ENCODE data around the gene LAMC1.

Gene LAMC1

DNA sequence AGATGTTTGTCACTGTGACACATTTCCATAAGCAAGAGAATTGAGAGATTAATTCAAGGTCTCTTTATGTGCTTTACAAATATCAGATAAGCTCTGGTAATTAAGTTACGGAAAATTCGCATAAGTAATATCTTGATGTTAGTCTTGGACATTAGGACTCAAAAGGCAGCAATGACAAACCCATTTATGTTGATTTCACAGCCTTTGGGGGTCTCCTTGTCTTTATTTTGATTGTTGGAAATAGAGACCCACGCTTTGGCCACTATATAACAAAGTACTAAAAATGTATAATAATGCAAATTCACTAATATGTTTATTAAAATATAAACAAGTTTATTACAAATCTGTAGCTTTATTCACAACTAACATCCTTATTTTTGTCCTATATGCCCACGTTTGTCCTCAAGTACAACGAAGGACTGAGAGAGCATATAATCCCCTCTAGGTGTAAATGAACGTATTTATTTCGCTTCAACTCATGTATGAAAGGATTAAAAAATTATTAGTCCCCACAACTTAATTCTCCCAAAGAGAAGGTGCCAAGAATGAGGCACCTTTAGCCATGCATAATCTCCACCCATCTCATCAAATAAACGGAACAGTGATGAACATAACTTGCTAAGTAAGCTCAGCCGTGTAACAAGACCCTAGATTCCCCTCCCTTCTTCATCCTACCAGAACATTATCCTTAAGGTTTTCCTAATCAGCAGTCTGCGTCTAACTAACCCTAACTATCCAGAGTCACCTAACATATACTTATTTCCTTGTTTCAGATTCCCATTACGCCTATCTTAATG is 1.6 kb upstream of the LAMC1 start:
- no peak for DNase-seq

DNA sequence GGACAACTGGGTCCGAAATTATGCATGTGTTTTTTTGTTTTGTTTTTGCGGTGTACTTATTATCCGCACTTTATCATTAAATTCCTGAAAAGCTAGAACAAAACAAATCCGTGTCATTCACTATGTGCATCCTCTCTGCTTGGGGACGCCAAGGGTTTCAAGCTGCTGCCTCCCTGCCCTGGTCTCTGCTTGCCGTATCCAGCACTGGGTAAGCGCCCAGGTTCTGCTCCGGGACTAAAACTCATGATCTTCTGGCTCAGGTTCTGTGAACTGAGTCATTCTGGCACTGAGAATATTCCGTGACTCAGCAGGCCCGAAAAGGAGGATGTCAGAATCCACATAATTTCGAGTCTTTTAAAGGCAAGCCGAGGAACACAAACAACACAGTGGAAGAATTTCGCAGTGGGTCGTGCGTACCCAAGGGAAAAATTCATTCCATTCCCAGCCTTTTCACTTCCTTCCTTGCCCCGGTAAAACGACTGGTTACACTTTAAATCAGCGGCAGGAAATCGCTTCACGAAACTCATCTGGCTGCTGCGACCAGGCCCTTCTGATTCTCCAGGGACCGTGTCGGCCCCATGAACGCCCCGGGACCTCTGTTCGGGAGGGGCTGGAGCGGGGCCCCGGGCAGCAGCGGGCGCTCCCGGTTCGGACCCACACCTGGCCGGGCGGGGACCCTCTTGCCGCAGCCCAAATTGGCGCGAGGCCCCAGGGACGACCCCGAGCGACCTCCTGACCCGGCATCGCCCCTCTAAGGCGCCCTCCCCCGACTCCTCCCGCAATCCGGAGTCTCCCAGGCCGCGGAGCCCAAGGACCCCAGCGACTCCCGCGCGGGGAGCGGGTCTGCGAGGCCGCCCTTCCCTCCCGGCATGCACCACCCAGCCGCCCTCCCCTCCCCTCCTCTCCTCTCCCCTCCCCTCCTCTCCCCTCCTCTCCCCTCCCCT is 746 bp upstream of the LAMC1 start:
- DNase-seq: peak; percentile 97

DNA sequence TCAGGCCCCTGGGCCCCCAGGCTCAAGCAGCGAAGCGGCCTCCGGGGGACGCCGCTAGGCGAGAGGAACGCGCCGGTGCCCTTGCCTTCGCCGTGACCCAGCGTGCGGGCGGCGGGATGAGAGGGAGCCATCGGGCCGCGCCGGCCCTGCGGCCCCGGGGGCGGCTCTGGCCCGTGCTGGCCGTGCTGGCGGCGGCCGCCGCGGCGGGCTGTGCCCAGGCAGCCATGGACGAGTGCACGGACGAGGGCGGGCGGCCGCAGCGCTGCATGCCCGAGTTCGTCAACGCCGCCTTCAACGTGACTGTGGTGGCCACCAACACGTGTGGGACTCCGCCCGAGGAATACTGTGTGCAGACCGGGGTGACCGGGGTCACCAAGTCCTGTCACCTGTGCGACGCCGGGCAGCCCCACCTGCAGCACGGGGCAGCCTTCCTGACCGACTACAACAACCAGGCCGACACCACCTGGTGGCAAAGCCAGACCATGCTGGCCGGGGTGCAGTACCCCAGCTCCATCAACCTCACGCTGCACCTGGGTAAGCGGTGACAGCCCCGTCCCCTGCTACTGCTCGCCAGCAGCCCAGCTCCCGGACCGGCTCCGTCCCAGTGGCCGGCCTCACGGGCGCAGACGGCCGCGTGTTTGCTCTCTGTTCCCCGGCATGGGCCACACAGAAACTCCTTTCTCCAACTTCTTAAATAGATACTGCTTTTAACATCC is 539 bp downstream of the LAMC1 start:
- DNase-seq: peak; percentile 88

DNA sequence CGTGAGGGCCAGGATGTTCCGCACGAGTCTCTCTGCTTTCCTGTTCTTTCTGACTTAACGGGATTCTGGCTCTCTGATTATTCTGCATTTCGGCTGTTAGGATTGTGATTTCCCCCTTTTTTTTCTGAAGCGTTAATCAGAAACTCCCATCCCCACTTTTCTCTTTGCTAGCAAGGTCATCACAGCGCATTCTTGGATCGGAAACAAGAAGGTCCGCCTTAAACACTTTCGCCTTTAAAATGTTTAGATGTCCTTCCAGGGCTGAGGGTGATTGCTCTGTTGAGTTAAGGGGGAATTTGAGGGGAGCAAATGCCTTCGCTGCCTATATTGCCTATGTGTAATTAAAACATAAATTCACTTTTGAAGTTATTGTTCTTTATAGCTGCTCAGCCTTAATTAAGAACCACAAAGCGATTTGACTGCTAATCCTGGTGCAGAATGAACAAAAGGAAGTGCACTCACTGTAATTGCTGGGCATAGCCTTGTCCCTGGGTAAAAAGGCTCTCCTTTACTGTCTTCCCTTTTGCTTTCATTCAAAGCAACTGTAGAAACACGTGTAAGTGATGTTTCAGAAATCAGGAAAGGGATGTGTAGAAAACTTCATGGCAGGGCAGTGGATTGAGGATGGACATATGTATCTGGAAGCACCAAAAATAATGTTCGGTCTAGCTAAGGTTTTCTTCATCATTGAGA is 1.2 kb downstream of the LAMC1 start:
- DNase-seq: no peak

DNA sequence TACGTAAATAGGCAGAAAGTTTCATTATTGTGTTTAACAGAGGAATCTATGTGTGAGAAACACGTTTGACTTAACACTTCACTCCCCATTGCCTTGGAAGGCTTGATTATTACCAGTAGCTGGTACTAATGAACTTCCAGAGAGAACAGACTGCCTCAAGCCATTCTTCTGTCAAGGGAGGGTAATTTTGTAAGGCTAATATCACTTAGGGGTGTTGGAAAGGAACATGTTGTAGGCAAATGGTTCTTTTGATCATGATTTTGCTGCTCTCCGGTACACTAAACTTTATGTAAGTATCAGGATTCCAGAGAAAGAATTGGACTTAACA is 1.8 kb downstream of the LAMC1 start:
- no peak for DNase-seq

DNA sequence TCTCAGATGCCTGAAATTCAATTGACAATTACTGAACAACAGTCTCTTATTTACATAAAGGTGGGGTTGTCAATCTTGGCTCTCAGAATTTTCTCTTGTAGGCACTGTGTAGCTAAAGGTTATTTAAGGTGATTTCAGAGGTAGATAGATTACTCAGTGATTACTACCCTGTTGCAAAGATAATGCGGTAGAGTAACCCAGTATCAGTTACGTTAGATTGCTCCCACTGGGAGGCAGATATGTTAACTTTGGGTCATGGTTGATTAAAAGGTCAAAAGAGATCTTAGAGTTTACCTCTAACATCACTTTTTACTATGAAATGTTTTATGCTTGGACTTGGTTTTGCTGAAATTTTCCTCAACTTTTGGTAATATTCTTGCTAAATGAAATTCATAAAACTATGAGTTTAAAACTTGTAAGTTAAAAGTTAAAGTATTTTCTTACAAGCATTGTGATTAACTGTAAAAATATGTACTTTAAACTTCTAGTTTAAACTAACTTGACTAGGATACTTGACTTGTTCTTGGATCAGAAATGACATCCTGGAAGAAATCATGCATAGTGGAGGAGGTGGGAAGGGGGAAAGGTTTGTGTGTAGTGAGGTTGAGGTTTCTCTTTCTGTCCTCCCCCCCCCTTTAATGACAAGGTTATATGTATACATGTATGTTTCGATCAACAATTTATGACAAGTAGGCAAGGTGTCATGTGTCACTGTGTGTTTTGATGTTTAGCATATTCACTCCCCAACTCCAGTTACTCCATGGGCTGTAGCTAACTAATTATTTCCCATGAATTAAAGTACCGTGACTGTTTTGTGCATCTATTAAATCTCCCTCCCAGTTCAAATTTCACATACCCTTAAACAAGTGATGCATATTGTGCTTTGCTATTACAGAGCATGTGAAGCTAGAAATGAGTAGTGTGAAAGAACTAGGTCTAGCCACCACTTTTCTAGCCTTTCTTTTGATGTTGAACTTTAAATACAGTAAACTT is 2.9 kb downstream of the LAMC1 start:
- no peak for DNase-seq

DNA sequence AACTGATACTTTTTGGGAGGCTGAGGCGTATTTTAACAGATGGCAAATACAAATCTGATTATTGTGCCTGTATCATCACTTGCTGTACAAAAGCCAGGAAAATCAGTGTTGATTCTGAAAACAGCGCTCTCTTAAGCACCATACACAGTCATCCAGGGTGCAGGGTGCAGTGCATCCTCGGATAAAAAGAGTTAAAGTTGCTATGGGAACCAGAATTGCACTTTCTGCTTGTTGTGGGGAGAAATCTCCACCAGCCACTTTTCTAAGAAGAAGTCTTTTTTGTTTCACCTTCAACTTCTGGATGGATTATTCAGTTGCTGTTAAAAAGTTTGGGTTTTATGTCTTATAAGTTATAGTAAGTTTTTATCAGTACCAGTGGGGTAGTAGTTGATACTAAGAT is 3.8 kb downstream of the LAMC1 start:
- DNase-seq: no peak

DNA sequence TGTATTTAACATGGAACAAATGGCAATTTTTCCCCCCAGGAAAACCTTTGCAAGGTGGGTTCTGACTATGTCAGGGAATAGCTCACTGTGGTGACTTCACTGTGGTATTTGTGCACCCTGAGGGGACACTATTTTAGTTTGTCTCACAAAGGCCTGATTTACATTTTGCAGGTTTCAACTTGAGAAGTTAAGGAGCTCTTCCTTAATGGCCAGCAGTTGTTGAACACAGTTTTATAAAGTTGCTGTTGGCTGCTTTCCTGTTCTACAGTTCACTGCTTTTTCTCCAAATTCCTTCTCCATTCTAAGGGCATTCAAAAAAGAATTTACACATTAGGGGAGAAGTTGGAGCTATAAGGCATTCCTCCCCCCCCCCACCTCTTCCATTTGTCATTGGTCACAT is 4.6 kb downstream of the LAMC1 start:
- DNase-seq: no peak

DNA sequence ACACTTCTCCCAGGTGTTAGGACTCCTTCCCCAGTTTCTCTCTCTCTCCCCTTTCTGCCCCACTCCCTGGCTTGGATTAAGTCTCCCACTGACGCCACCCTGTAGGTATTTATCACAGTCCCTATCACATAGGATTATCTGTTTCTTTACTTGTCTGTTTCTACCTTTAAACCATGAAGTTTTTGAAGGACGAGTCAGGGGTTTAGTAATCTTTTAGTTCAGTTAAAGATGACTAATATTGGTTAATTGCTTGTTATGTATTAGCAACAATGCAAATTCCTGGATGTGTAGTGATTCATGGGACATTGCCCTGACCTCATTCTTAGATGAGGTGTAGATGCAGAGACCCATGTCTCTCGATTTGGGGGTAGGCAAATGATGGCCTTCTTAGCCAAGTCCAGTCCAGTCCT is 6.4 kb downstream of the LAMC1 start:
- no peak for DNase-seq

DNA sequence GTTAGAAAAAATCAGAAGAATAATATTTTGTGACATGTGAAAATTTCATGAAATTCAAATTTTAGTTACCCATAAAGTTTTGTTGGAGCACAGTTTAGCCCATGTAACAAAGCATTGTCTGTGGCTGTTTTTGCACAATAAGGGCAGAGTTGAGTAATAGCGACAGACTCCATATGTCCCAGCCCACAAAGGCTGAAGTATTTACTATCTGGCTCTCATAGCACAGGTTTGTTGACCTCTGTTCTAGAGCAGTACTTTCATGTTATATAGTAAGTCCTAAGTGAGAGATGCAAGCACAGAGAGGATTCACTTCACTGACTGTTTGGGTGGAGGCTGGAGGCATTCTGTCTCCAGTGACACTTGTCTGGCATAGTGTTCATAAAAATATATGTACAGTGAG is 6.8 kb downstream of the LAMC1 start:
- no peak for DNase-seq

DNA sequence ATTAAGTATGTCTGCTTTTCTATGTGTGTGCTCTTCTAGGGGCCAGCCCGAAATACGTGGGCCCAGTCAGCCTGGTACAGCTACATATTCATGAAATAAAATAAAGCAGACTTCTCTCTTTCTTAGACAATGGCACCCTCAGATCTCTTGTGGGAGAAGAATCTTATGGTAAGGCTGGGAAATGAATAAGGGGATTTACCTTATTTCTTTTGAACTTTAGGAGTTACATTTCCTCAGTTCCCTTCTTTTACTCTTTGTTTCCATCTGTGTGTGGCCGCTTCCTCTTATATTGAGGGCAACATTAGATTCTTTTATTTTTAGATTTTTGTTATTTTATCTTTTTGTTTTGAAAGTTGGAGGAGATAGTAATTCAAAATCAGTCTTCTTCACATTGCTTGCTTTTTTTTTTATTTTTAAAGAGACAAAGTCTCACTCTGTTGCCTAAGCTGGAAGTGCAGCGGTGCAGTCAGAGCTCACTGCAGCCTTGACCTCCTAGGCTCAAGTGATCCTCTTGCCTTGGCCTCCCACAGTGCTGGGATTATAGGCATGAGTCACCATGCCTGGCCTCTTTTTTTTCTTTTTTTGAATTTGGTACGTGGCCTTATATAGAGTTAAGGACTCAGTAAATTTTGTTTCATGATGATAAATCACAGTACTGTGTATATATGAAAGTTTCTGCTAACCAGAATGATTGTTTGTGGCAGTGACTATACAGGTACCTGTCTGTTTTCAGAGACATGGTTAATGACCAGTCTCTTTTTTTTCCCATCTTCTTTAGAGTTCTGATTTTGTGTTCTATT is 9.1 kb downstream of the LAMC1 start:
- no peak for DNase-seq

DNA sequence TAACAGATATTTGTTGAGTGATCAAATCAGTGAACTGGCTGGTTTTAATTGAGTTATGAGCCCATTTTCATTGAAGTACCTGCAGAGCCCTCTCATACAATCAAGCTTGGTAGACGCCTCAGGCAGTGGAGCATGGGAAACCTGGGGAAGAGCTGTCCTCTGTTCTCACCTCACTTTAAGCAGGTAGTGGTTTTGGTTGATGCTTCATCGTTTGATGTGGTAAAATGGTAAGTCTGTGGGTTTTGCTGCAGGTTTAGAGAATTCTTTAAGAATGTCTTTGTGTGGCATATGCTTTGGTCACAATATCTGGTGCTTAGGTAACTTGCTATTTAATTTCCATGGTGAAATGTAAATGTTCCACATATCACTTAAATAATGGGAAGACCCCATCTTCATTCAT is 10.0 kb downstream of the LAMC1 start:
- no peak for DNase-seq

DNA sequence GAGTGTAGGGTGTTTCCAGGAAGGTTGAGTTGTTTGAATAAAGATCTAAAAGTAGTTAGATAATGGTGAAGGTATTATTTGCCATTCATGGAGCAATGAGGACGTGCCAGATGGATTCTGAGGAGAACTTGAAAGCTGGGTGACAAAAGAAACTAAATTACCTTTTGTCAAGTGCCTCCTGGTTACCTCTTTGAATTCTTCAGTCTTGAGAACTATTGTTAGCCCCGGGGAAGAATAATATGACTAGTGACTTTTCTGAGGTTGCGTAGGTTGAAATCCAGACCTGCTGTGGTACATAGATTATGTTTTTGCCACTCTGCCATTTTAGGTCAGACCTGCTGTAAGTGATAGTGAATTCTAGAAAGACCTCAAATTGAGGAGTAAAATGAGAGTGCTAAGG is 11.5 kb downstream of the LAMC1 start:
- no peak for DNase-seq

DNA sequence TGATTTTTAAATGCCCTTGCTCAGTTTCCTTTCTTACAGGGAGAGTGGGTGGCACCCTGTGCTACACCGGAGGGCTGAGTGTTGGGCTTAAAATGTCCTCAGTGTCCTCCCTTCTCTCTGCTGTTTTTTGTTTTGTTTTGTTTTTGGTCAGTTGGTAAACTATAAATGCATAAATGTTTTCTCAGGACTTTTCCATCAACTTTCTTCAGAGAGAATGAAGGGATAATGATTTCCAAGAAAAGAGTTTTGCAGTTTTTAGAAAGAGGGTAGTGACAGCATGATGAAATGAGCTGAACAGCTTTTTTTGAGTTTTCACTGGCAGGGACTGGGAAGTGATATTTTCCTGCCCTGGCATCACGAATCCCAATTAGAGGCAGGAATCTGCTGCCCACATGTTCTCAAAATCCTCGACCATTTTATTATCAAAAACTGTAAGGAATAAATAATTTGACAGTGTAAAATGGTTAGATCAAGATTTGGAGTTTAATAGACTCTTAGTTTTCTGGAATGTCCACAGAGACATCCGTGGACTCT is 15.2 kb downstream of the LAMC1 start:
- no peak for DNase-seq

DNA sequence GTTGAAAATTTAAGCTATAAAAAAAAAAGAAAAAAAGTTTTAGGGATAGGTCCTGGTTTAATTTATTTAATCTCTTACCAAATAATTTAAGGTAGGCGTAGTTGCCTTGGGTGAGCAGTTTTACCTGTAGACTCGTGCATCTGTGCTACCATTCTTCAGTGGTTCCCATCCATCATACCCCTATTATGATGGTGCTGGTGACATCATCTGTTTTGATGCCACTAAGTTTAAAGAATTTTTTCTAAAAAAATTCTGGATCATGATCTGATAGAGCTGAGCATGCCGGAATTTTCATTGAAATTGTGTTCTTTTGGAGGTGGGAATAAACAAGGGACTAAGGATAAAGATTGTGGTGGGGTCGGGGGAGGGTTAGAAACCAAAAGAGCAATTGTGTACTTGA is 15.7 kb downstream of the LAMC1 start:
- DNase-seq: no peak

DNA sequence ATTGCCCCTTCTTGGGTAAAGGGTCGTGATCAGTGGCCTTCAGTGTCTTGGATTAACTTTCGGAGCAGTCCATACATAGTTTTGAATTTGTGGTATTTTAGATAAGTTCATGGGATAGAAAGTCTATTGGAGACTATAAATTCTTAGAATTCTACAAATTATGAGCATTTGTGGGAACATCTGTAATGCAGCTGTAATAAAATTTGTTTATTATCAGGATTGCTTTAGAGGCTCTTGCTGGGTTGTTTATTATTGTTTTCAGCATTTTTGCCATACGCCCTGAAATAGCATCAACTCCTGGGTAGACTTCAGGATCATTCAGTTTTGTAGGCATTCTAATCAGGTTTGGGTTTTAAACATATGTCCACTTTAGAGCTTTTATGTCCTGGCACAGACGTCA is 16.1 kb downstream of the LAMC1 start:
- no peak for DNase-seq

DNA sequence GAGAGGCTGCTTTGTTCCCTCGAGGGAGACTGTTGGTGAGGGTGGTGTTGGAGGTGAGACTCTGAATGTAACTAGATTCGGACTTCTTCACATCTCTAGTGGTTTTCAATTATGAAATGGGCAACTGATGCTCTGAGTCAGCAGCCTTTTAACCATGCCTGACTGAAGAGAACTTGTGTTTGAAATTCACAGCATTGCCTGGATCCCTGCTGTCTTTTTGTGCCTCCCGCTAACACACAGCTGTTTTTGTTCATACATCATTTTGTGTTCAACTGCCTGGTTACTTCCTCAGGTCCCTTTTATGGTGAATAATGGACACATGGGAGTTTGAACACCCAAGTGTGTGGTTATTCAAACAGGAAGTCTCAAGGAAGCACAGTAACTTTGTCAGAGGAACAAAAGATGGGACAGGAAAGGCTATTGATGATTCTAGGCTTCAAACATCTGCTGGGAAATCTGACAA is 16.8 kb downstream of the LAMC1 start:
- DNase-seq: no peak

DNA sequence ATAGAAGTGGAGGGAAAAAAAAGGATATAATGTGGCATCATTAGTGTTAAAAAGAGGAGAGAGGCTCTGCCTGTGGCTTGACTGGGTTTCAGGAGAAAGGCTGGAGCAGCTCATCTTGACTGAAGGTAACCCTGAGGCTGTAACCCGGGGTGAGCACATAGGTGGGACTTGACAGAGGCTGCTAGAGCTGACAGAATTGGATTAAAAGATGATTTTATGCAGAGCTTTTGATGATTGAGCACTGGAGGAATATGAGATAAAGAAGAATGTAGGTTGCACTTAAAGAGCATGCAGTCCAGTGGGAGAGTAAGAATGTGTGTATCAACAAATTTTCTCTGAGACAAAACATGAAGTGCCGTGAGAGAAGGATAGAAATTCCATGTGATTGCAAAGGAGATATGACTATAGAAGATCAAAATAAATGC is 17.3 kb downstream of the LAMC1 start:
- no peak for DNase-seq

DNA sequence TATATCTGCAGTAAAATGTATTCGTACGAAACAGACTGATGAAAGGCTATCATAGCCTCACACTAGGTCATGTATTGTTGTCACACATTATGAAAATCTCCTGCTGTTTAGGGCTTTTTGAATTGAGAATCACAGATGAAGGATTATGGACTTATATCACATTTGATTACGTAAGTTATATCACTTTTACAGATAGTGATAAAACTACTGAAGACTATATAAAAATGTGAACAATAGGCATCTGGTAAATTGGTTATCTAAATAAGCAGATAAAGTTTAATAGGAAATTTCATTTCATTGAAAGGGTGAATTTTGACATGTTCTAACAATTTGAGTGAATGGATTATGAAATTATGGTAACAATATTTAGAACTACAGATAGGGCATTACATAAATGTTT is 20.0 kb downstream of the LAMC1 start:
- DNase-seq: no peak
